ENCODE data around the gene CLDND2. TPM values are rescaled to one million over a fixed set of nuclear protein-coding genes. Genes with fewer than 3 reads are reported as not detected.
"Not testable (repeated sequence)": the region's sequence is repeated elsewhere in the genome, so short reads cannot be mapped to it uniquely, and the experiment has no call there.

CLDND2 gene
- total and polyA plus RNA-seq, 10 donors, result 0.36 to 4.9 (median 2.5) TPM; not detected in 2

DNA sequence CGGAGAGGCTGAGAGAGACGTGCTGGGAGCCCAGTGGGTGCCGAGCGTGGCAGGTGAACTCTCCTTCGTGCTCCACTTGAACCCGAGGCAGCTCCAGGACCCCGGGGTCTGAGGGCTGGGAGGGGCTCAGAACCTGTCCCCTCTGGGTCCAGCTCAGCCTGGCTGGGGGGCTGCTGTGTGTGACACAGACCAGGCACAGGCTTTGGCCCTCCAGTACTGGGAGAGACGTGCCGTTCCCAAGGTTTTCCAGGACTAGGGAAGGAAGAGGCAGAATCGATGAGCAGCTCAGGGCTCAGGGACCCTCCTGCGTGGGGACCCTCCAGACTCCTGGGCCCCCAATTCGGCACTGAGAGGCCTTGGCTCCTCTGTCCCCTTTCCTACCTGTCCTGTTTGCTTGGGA is 46.4 kb upstream of the CLDND2 start:
- 87 to 95% (median 91%) methylated on average over 12 of the region's 12 CpGs for WGBS, 5 donors
- H3K27me3 ChIP-seq (replicated peaks in 1 of 7), result peaks cover 0 to 11% (median 0%) of the 10 kb centered on the region in 7 donors
- H3K9me3 ChIP-seq, result no peaks in the 10 kb centered on the region
- no peak for DNase-seq
- H3K4me1 ChIP-seq, result peaks cover 0 to 68% (median 28%) of the 10 kb centered on the region in 6 donors
- H3K4me3 ChIP-seq, result no peak overlapping the region
- H3K36me3 ChIP-seq, result peaks cover 0 to 58% (median 2%) of the 10 kb centered on the region in 6 donors
- H3K27ac ChIP-seq, result no peak overlapping the region
- intact Hi-C loops (cut with DNase I; ENCODE audit: low total_unique reads), result loop anchor here (10.0 kb wide), 1 partner anchor 240 kb away; no protein-coding TSS in a partner anchor
- TF ChIP-seq, protein P1, sequence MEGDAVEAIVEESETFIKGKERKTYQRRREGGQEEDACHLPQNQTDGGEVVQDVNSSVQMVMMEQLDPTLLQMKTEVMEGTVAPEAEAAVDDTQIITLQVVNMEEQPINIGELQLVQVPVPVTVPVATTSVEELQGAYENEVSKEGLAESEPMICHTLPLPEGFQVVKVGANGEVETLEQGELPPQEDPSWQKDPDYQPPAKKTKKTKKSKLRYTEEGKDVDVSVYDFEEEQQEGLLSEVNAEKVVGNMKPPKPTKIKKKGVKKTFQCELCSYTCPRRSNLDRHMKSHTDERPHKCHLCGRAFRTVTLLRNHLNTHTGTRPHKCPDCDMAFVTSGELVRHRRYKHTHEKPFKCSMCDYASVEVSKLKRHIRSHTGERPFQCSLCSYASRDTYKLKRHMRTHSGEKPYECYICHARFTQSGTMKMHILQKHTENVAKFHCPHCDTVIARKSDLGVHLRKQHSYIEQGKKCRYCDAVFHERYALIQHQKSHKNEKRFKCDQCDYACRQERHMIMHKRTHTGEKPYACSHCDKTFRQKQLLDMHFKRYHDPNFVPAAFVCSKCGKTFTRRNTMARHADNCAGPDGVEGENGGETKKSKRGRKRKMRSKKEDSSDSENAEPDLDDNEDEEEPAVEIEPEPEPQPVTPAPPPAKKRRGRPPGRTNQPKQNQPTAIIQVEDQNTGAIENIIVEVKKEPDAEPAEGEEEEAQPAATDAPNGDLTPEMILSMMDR (IDR thresholded peaks at IDR 0.05 in 8 of 11, conservative IDR thresholded peaks at IDR 0.05 in 3 of 11), result no peak
- no peak for TF ChIP-seq POLR2AphosphoS5 (IDR thresholded peaks at IDR 0.05)
- no peak for TF ChIP-seq POLR2A (IDR thresholded peaks at IDR 0.05)

DNA sequence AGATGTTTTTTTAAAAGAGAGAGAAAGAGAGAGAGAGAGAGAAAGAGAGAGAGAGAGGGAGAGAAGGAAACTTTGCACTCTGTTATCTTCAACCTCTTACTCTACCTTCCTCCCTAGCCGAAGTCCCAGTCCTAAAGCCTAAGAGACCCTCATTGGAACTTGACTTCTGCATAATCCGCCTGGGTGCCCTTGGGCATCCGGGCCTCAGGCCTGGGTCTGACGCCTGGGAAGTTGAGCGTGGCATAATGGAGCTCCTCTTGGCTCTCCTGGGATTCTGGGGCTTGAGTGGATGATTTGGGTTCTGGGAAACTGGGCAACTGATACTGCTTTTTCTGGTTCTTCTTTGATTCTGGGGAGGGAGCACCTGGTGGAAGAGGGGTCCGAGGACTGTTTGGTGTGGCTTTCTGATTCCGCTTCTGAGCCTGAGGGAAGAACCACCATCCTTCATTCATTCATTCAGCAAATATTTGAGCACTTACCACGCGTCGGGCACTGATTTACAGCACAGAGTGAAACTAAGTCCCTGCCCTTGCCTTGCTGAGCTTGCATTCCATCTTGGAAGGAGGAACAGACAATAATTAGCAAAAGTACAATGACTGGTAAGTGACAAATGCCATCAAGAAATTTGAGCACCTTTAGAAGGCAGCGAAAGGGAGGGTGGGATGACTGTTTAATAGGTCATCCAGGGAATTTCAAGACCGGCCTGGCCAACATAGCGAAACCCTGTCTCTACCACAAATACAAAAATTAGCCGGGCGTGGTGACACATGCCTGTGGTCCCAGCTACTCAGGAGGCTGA is 42.3 kb upstream of the CLDND2 start:
- Histone ChIP-seq H3K36me3 (peaks cover 0 to 58% (median 2%) of the 10 kb centered on the region in 6 donors), H3K9me3 (no peaks in the 10 kb centered on the region), H3K27me3 (replicated peaks in 1 of 7) (peaks cover 0 to 8% (median 0%) of the 10 kb centered on the region in 7 donors), H3K4me3 (no peak overlapping the region), H3K27ac (no peak overlapping the region), H3K4me1 (peaks cover 3 to 70% (median 33%) of the 10 kb centered on the region in 6 donors)
- intact Hi-C loops (cut with DNase I; ENCODE audit: low total_unique reads), result loop anchor here (10.0 kb wide), 1 partner anchor 244 kb away; no protein-coding TSS in a partner anchor
- TF ChIP-seq, protein P1 (IDR thresholded peaks at IDR 0.05 in 8 of 11, conservative IDR thresholded peaks at IDR 0.05 in 3 of 11), result no peak
- no peak for TF ChIP-seq POLR2AphosphoS5 (IDR thresholded peaks at IDR 0.05)
- TF ChIP-seq POLR2A (IDR thresholded peaks at IDR 0.05), result no peak
- WGBS, 5 donors, result 91 to 95% (median 92%) methylated on average over 15 of the region's 15 CpGs
- no peak for DNase-seq

DNA sequence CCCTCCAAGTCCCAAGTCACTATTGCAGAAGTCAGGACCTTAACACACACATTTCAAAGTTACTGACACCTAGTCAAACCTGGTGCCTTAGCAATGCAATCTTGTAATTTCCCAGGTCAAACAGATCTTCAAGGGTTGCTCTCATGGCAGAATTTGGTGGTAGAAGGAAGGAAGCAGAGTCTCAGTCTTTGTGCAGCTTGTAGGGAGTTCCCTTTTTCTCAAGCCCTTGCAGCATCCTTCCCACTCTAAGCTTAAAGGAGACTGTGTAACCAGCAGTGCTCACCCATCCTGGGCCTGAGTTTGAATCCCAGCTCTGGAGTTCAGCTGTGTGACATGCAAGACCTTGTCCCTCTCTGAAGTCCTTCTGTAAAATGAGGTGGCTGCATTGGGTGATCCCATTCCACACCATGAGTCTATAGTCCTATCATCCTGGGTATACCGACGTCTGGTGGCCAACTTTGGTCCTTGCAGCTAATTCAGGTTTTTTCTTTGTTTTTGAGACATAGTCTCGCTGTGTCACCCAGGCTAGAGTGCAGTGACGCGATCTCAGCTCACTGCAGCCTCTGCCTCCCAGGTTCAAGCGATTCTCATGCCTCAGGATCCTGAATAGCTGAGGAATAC is 38.8 kb upstream of the CLDND2 start:
- Histone ChIP-seq H3K4me1 (peaks cover 3 to 52% (median 26%) of the 10 kb centered on the region in 6 donors), H3K9me3 (peaks cover 0 to 10% (median 5%) of the 10 kb centered on the region in 8 donors), H3K27ac (peak overlapping the region in 7 of 8 donors; percentile 63 to 87 (median 79)), H3K36me3 (peaks cover 0 to 24% (median 2%) of the 10 kb centered on the region in 6 donors), H3K4me3 (peak overlapping the region in 1 of 8 donors; percentile 35), H3K27me3 (replicated peaks in 1 of 7) (no peaks in the 10 kb centered on the region)
- intact Hi-C loops (cut with DNase I; ENCODE audit: low total_unique reads), result no loop called here
- TF ChIP-seq POLR2AphosphoS5 (IDR thresholded peaks at IDR 0.05) (no peak), POLR2A (IDR thresholded peaks at IDR 0.05) (no peak)
- TF ChIP-seq, protein P1 (IDR thresholded peaks at IDR 0.05 in 8 of 11, conservative IDR thresholded peaks at IDR 0.05 in 3 of 11), result peak in 8 of 11 experiments; percentile 22 to 54 (median 49)
- peak; percentile 51 for DNase-seq
- 41 to 62% (median 46%) methylated on average over 6 of the region's 6 CpGs for WGBS, 5 donors

- Histone ChIP-seq H3K4me3 (no peak overlapping the region), H3K4me1 (peaks cover 0 to 30% (median 4%) of the 10 kb centered on the region in 6 donors), H3K27ac (no peak overlapping the region), H3K36me3 (no peaks in the 10 kb centered on the region), H3K9me3 (peaks cover 4 to 24% (median 16%) of the 10 kb centered on the region in 8 donors), H3K27me3 (replicated peaks in 1 of 7) (no peaks in the 10 kb centered on the region)
- TF ChIP-seq, protein P1 (IDR thresholded peaks at IDR 0.05 in 8 of 11, conservative IDR thresholded peaks at IDR 0.05 in 3 of 11), result no peak
- no peak for TF ChIP-seq POLR2A (IDR thresholded peaks at IDR 0.05)
- no peak for TF ChIP-seq POLR2AphosphoS5 (IDR thresholded peaks at IDR 0.05)
- intact Hi-C loops (cut with DNase I; ENCODE audit: low total_unique reads), result no loop called here
- DNase-seq, result peak; percentile 10
- 92 to 97% (median 94%) methylated on average over 9 of the region's 9 CpGs for WGBS, 5 donors
Measured at GRCh38 chr19:51402117-51402516, 33.3 kb upstream of the CLDND2 start.

DNA sequence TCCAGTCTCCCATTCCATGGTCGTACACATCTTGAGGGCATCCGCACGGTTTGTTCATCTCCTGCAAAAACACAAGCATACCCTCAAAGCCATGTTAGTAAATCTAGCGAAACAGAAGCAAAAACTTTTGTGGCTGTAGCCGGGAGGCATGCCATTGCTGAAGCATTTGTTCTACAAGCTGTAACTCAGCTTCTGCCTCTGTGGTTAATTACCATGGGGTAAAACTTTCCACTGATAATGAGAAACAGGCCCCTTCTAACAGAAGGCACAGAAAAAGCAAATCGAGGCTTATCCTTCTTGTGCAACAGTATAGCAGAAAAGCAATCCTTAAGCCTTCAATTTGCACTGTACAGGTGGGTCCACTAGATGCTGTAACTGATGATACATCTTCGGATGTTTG is 31.1 kb upstream of the CLDND2 start:
- H3K27ac ChIP-seq; H3K27me3 ChIP-seq (replicated peaks in 1 of 7); H3K4me3 ChIP-seq; H3K36me3 ChIP-seq; DNase-seq: not testable (repeated sequence)
- intact Hi-C loops (cut with DNase I; ENCODE audit: low total_unique reads), result loop anchor here (10.0 kb wide), 1 partner anchor 55 kb away; the partner anchor contains the start of gene VSIG10L
- Histone ChIP-seq H3K4me1 (peaks cover 0 to 29% (median 9%) of the 10 kb centered on the region in 6 donors), H3K9me3 (peaks cover 4 to 24% (median 16%) of the 10 kb centered on the region in 8 donors)
- 76 to 93% (median 80%) methylated on average over 7 of the region's 7 CpGs for WGBS, 5 donors

Data from spleen (tissue), 11 donors.